ENCODE results near the gene FNDC8.

- peak; percentile 77 to 97 (median 94) for TF ChIP-seq CTCF (IDR thresholded peaks at IDR 0.05 in 8 of 11, conservative IDR thresholded peaks at IDR 0.05 in 3 of 11)
- peak; percentile 80 to 90 (median 82) for TF ChIP-seq POLR2AphosphoS5 (IDR thresholded peaks at IDR 0.05)
These were observed 20.5 kb downstream of the FNDC8 start, which contains the start of gene NLE1 for GRCh38 chr17:35141681-35142466.

Measured in spleen (tissue), 7 donors.